Mononuclear cell (primary cell): ENCODE data around the gene MEIOSIN. TPM values are rescaled to one million over a fixed set of nuclear protein-coding genes. Genes with fewer than 3 reads are reported as not detected.
"Not testable (repeated sequence)": the region's sequence is repeated elsewhere in the genome, so short reads cannot be mapped to it uniquely, and the experiment has no call there.

Source experiments
- H3K27me3 ChIP-seq: 2 replicates; pipeline ENCODE4 v1.6.0; 2011; ENCODE audit warnings: low read length, control low read depth; ENCODE audit not compliant: insufficient read depth
- H3K4me1 ChIP-seq: 2 replicates; pipeline ENCODE4 v1.5.1; 2011; ENCODE audit warnings: mild to moderate bottlenecking, low read length, control low read depth; ENCODE audit not compliant: insufficient read depth
- H3K4me3 ChIP-seq: 2 replicates; pipeline ENCODE4 v1.5.1; 2011; ENCODE audit warnings: mild to moderate bottlenecking, low read length, moderate library complexity
- H3K9me3 ChIP-seq: 2 replicates; pipeline ENCODE4 v1.5.1; 2011; ENCODE audit warnings: low read depth, mild to moderate bottlenecking, control low read depth, low read length
- total RNA-seq: library from RNA; depleted of rRNA; stranded (reverse); fragments of >200 nt; gene quantifications from one replicate; pipeline ENCODE4 v1.2.3, GENCODE V29; 2012

MEIOSIN gene
- total RNA-seq, 1 donor, result not detected

- H3K27me3 ChIP-seq, result no peaks in the 10 kb centered on the region
- H3K4me1 ChIP-seq, result peaks cover 22% of the 10 kb centered on the region
- H3K9me3 ChIP-seq, result no peaks in the 10 kb centered on the region
- H3K4me3 ChIP-seq, result no peak overlapping the region
Measured at GRCh38 chr19:45715139-45715538, 18.1 kb upstream of the MEIOSIN start.

- Histone ChIP-seq H3K27me3 (no peaks in the 10 kb centered on the region), H3K4me3 (peak overlapping the region; percentile 84)
Measured at GRCh38 chr19:45716359-45717130, 16.7 kb upstream of the MEIOSIN start.

GRCh38 chr19:45717131-45717982 is 15.9 kb upstream of the MEIOSIN start:
- peak overlapping the region; percentile 84 for H3K4me3 ChIP-seq
- no peaks in the 10 kb centered on the region for H3K27me3 ChIP-seq
- H3K4me1 ChIP-seq, result peaks cover 24% of the 10 kb centered on the region
- no peaks in the 10 kb centered on the region for H3K9me3 ChIP-seq

More at GRCh38 chr19:45716359-45717130, 16.7 kb upstream of the MEIOSIN start:
- peaks cover 24% of the 10 kb centered on the region for H3K4me1 ChIP-seq
- H3K9me3 ChIP-seq, result no peaks in the 10 kb centered on the region

- H3K4me3 ChIP-seq, result peak overlapping the region; percentile 84
Measured at GRCh38 chr19:45717983-45718650, 15.1 kb upstream of the MEIOSIN start.

GRCh38 chr19:45720065-45720464 is 13.2 kb upstream of the MEIOSIN start:
- not testable (repeated sequence) for H3K4me3 ChIP-seq, H3K9me3 ChIP-seq, H3K27me3 ChIP-seq

More at GRCh38 chr19:45717983-45718650, 15.1 kb upstream of the MEIOSIN start:
- Histone ChIP-seq H3K4me1 (peaks cover 24% of the 10 kb centered on the region), H3K27me3 (no peaks in the 10 kb centered on the region), H3K9me3 (no peaks in the 10 kb centered on the region)

GRCh38 chr19:45728683-45729082 is 4.6 kb upstream of the MEIOSIN start:
- H3K27me3 ChIP-seq, H3K4me3 ChIP-seq, H3K9me3 ChIP-seq: not testable (repeated sequence)
- peaks cover 19% of the 10 kb centered on the region for H3K4me1 ChIP-seq

More at GRCh38 chr19:45720065-45720464, 13.2 kb upstream of the MEIOSIN start:
- H3K4me1 ChIP-seq, result peaks cover 24% of the 10 kb centered on the region

- Histone ChIP-seq H3K27me3 (no peaks in the 10 kb centered on the region), H3K4me1 (peaks cover 19% of the 10 kb centered on the region), H3K4me3 (peak overlapping the region; percentile 53), H3K9me3 (no peaks in the 10 kb centered on the region)
Measured at GRCh38 chr19:45729800-45730290, 3.4 kb upstream of the MEIOSIN start.

GRCh38 chr19:45730368-45731288 is 2.6 kb upstream of the MEIOSIN start, which contains the start of gene FBXO46:
FBXO46 (minus strand) TSS chr19:45730896; CDS start chr19:45713495, 17,401 bp downstream.
- H3K4me3 ChIP-seq, result peak within 1 kb of the TSS; percentile 53
- H3K27me3 ChIP-seq, result no peaks in the 10 kb centered on the region
- peaks cover 19% of the 10 kb centered on the region for H3K4me1 ChIP-seq
- no peaks in the 10 kb centered on the region for H3K9me3 ChIP-seq

GRCh38 chr19:45739498-45740439 is 6.5 kb downstream of the MEIOSIN start:
- H3K4me1 ChIP-seq, result peaks cover 13% of the 10 kb centered on the region
- H3K4me3 ChIP-seq, result no peak overlapping the region
- no peaks in the 10 kb centered on the region for H3K27me3 ChIP-seq
- no peaks in the 10 kb centered on the region for H3K9me3 ChIP-seq

GRCh38 chr19:45742969-45743368 is 9.7 kb downstream of the MEIOSIN start:
- Histone ChIP-seq H3K9me3 (no peaks in the 10 kb centered on the region), H3K27me3 (no peaks in the 10 kb centered on the region), H3K4me1 (peaks cover 13% of the 10 kb centered on the region), H3K4me3 (no peak overlapping the region)

GRCh38 chr19:45745606-45746005 is 12.4 kb downstream of the MEIOSIN start:
- Histone ChIP-seq H3K27me3 (no peaks in the 10 kb centered on the region), H3K9me3 (no peaks in the 10 kb centered on the region), H3K4me3 (no peak overlapping the region), H3K4me1 (no peaks in the 10 kb centered on the region)

GRCh38 chr19:45746866-45747265 is 13.6 kb downstream of the MEIOSIN start:
- no peaks in the 10 kb centered on the region for H3K9me3 ChIP-seq
- H3K4me1 ChIP-seq, result no peaks in the 10 kb centered on the region
- H3K4me3 ChIP-seq, result no peak overlapping the region
- no peaks in the 10 kb centered on the region for H3K27me3 ChIP-seq

- Histone ChIP-seq H3K27me3 (no peaks in the 10 kb centered on the region), H3K4me1 (no peaks in the 10 kb centered on the region), H3K9me3 (no peaks in the 10 kb centered on the region), H3K4me3 (no peak overlapping the region)
Measured at GRCh38 chr19:45747513-45747912, 14.3 kb downstream of the MEIOSIN start.
